Vagina (tissue), 2 donors: ENCODE data around the gene CEACAM1. TPM values are rescaled to one million over a fixed set of nuclear protein-coding genes. Genes with fewer than 3 reads are reported as not detected.
"Not testable (repeated sequence)": the region's sequence is repeated elsewhere in the genome, so short reads cannot be mapped to it uniquely, and the experiment has no call there.

ENCODE experiments used
- DNase-seq, 2 donors: peaks; one replicate each; pipeline ENCODE4 v3.0.0-alpha.2; 2017; ENCODE audit errors: extremely low spot score in 2 of 2
- H3K27ac ChIP-seq: fragments of 200-600 bp; sonication (generic); one replicate; pipeline ENCODE4 v1.5.1; 2019
- H3K27me3 ChIP-seq: fragments of 200-600 bp; sonication (generic); one replicate; pipeline ENCODE4 v1.5.1; 2019
- H3K36me3 ChIP-seq, 2 donors: fragments of 200-600 bp; sonication (generic); one replicate each; pipeline ENCODE4 v1.5.1; 2017 to 2019
- H3K4me1 ChIP-seq: fragments of 200-600 bp; sonication (generic); one replicate; pipeline ENCODE4 v1.5.1; 2019
- H3K4me3 ChIP-seq, 2 donors: fragments of 200-600 bp; sonication (generic); 1 replicate in 1 of 2; 2 replicates in 1 of 2; pipeline ENCODE4 v1.5.1; 2016 to 2019
- H3K9me3 ChIP-seq: fragments of 200-600 bp; sonication (generic); one replicate; pipeline ENCODE4 v1.5.1; 2019
- POLR2A ChIP-seq, 2 donors: fragments of 450-650 bp; IDR thresholded peaks; one replicate each; pipeline ENCODE4 v1.6.1; 2017; ENCODE audit warnings: antibody characterized with exemption in 2 of 2, mild to moderate bottlenecking in 2 of 2, moderate library complexity in 2 of 2
- POLR2AphosphoS5 ChIP-seq, 2 donors: sonication (generic); formaldehyde crosslinking; IDR thresholded peaks; one replicate each; pipeline ENCODE4 v1.9.0; 2017; ENCODE audit warnings: antibody characterized with exemption in 2 of 2, mild to moderate bottlenecking in 2 of 2, low read depth in 1 of 2; ENCODE audit not compliant: insufficient read depth in 1 of 2
- intact Hi-C: fragments of 100-400 bp; cut with DNase I; formaldehyde crosslinking; loops from one replicate; pipeline ENCODE4 v1.15.1; 2023
- total RNA-seq: library from RNA; depleted of rRNA; stranded (reverse); fragments of >200 nt; gene quantifications from one replicate; pipeline ENCODE4 v1.2.3, GENCODE V29; 2016
- TF ChIP-seq, protein P1 (sequence below), 3 experiments: fragments of 450-650 bp in 2 of 3; fragments of 200-600 bp in 1 of 3; sonication (generic) in 1 of 3; IDR thresholded peaks; one replicate each; pipeline ENCODE4 v1.5.1; 2017 to 2019; ENCODE audit warnings: antibody characterized with exemption in 3 of 3, mild to moderate bottlenecking in 2 of 3, moderate library complexity in 2 of 3

The CEACAM1 gene
- total RNA-seq, 1 donor from 2014 or later, result 24.3 TPM

DNA sequence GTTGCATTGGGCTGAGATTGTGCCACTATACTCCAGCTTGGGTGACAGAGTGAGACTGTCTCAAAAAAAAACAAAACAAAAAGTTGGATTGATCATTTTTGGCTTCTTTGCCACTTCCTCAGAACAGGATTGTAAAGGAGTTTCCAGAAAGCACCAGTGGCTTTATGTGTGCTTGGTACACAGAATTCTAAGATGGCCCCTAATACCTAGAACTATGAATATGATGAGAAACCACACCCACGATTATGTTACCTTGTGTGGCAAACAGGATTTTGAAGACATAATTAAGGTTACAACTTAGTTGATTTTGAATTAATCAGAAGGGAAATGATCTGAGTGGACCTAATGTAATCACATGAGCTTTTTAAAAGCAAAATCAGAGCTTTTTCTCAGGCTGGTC, 26.5 kb downstream of the CEACAM1 start:
- no peak for DNase-seq
- Histone ChIP-seq H3K27ac (no peak overlapping the region), H3K4me3 (no peak overlapping the region), H3K9me3 (no peaks in the 10 kb centered on the region), H3K4me1 (no peaks in the 10 kb centered on the region), H3K36me3 (no peaks in the 10 kb centered on the region), H3K27me3 (no peaks in the 10 kb centered on the region)
- intact Hi-C loops, result no loop called here
- no peak for TF ChIP-seq POLR2A (IDR thresholded peaks at IDR 0.05)
- TF ChIP-seq, protein P1, sequence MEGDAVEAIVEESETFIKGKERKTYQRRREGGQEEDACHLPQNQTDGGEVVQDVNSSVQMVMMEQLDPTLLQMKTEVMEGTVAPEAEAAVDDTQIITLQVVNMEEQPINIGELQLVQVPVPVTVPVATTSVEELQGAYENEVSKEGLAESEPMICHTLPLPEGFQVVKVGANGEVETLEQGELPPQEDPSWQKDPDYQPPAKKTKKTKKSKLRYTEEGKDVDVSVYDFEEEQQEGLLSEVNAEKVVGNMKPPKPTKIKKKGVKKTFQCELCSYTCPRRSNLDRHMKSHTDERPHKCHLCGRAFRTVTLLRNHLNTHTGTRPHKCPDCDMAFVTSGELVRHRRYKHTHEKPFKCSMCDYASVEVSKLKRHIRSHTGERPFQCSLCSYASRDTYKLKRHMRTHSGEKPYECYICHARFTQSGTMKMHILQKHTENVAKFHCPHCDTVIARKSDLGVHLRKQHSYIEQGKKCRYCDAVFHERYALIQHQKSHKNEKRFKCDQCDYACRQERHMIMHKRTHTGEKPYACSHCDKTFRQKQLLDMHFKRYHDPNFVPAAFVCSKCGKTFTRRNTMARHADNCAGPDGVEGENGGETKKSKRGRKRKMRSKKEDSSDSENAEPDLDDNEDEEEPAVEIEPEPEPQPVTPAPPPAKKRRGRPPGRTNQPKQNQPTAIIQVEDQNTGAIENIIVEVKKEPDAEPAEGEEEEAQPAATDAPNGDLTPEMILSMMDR (IDR thresholded peaks at IDR 0.05), result no peak
- no peak for TF ChIP-seq POLR2AphosphoS5 (IDR thresholded peaks at IDR 0.05; ENCODE audit: insufficient read depth in 1 of 2, low read depth in 1 of 2)

DNA sequence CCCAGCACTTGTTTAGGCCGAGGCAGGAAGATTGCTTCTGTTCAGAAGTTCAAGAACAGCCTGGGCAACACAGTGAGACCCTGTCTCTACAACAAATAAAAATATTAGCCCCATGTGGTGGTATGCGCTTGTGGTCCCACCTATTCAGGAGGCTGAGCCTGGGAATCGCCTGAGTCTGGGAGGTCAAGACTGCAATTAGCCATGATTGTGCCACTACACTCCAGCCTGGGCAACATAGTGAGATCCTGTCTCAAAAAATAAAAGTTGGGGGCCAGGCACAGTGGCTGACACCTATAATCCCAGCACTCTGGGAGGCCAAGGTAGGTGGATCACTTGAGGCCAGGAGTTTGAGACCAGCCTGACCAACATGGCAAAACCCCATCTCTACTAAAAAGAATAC, 27.0 kb downstream of the CEACAM1 start:
- H3K36me3 ChIP-seq, H3K9me3 ChIP-seq, H3K4me3 ChIP-seq, H3K27ac ChIP-seq, DNase-seq, H3K27me3 ChIP-seq, H3K4me1 ChIP-seq, intact Hi-C loops: not testable (repeated sequence)

DNA sequence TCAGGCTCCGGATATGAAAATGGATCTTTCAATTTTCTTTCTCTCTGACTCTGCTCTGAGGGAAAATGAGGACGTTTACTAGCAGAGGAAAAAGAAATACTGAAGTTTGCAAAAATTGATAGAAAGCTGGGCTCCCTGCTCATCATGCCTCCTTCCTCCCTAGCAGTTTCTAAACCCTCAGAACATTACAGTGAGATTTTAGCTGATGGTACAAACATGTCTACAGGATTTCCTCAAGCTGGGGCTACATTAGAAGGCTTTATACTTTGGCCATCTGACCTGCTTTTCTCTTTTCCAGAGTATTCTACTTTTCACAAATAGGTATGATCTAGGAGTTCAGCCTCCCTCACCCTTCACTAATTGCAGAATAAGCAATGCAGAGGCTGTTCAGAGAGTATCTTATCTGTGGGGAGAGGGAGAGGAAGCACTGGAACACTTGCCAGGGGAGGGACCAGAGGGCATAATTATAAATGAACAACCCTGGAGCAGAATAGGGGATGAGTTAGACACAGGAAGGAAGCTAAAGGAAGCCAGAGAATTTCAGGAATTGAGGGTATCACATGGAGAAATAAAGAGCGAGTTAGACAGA, 30.0 kb downstream of the CEACAM1 start:
- TF ChIP-seq POLR2AphosphoS5 (IDR thresholded peaks at IDR 0.05; ENCODE audit: insufficient read depth in 1 of 2, low read depth in 1 of 2) (no peak), POLR2A (IDR thresholded peaks at IDR 0.05) (no peak)
- TF ChIP-seq, protein P1 (IDR thresholded peaks at IDR 0.05), result no peak
- H3K27me3 ChIP-seq, result no peaks in the 10 kb centered on the region
- no peak overlapping the region for H3K27ac ChIP-seq
- no peaks in the 10 kb centered on the region for H3K9me3 ChIP-seq
- no peaks in the 10 kb centered on the region for H3K36me3 ChIP-seq
- H3K4me3 ChIP-seq, result no peak overlapping the region
- no peak for DNase-seq
- H3K4me1 ChIP-seq, result no peaks in the 10 kb centered on the region
- intact Hi-C loops, result no loop called here

DNA sequence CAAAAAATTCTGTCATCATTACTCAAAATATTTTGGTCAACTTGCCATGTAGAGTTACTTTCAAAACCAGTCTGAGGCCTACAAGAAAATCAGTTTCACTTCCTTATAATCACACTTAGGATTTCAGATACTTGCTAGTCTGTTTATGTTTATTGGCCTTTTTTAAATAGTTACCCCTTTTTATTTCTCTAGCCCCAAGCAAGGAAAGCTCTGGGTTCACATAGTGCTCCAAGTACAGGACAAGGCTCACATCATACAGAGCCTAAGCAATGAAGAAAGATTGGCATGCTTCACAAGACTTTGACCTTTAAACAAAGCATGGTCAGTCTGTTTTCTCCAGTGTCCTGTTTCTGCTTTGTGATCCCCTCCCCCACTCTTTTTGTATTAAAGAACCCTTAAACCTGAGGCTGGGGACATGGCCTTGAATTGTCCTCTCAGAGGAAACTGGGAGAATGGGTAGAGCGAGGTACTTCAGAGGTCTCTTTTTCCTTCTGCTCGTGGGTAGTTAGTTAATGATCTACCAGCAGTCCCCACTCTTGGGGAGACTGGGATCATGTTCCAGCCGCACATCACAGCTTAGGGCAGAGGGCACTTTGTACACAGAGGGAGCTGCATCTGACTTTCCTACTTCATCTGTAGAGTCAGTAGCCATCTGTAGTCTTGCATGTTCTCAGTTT, 30.7 kb downstream of the CEACAM1 start:
- Histone ChIP-seq H3K4me1 (no peaks in the 10 kb centered on the region), H3K27me3 (no peaks in the 10 kb centered on the region), H3K27ac (no peak overlapping the region), H3K9me3 (no peaks in the 10 kb centered on the region), H3K36me3 (no peaks in the 10 kb centered on the region), H3K4me3 (no peak overlapping the region)
- intact Hi-C loops, result no loop called here
- no peak for TF ChIP-seq POLR2AphosphoS5 (IDR thresholded peaks at IDR 0.05; ENCODE audit: insufficient read depth in 1 of 2, low read depth in 1 of 2)
- TF ChIP-seq POLR2A (IDR thresholded peaks at IDR 0.05), result no peak
- TF ChIP-seq, protein P1 (IDR thresholded peaks at IDR 0.05), result no peak
- no peak for DNase-seq

DNA sequence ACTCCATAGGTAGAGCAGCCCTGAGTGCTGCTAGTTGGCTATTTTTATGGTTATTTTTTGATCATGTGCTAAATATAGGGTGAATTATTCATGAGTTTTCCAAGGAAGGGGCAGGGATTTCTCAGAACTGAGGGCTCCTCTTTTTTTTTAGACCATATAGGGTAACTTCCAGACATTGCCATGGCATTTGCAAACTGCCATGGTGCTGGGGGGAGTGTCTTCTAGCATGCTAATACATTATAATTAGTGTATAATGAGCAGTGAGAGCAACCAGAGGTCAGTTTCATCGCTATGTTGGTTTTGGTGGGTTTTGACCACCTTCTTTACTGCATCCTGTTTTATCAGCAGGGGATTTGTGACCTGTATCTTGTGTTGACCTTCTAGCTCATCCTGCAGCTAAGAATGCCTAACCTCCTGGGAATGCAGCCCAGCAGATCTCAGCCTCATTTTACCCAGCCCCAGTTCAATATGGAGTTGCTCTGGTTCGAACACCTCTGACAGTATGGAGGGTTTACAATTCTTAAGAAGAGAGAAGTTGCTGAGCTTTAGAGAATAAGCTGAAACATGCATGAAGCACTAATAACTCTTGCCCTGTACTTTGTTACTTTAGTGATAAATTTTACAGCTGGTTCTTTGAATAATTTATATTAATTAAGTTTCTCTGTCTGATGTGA, 31.7 kb downstream of the CEACAM1 start:
- intact Hi-C loops, result no loop called here

More for the DNA sequence above, 31.7 kb downstream of the CEACAM1 start:
- no peaks in the 10 kb centered on the region for H3K36me3 ChIP-seq
- H3K9me3 ChIP-seq, result no peaks in the 10 kb centered on the region
- no peak for DNase-seq
- H3K4me3 ChIP-seq, result no peak overlapping the region
- H3K4me1 ChIP-seq, result no peaks in the 10 kb centered on the region
- TF ChIP-seq POLR2A (IDR thresholded peaks at IDR 0.05) (no peak), POLR2AphosphoS5 (IDR thresholded peaks at IDR 0.05; ENCODE audit: insufficient read depth in 1 of 2, low read depth in 1 of 2) (no peak)
- TF ChIP-seq, protein P1 (IDR thresholded peaks at IDR 0.05), result no peak
- no peaks in the 10 kb centered on the region for H3K27me3 ChIP-seq
- no peak overlapping the region for H3K27ac ChIP-seq
